HAP-1 (cell line): ENCODE results near the gene PLXNA2.

ENCODE experiments used
- DNase-seq, 2 experiments: peaks; one replicate each; pipeline ENCODE4 v3.0.0-alpha.2; 2016 to 2020; ENCODE audit warnings: low spot score in 2 of 2
- H3K27me3 ChIP-seq: fragments of 250-450 bp; sonication (Bioruptor Pico); 2 replicates; pipeline ENCODE4 v1.5.1; 2020; ENCODE audit warnings: low read depth, mild to moderate bottlenecking, moderate library complexity
- H3K36me3 ChIP-seq: fragments of 250-450 bp; sonication (Bioruptor Pico); replicated peaks from 2 replicates; pipeline ENCODE4 v1.5.1; 2020; ENCODE audit warnings: mild to moderate bottlenecking
- H3K4me1 ChIP-seq: fragments of 250-450 bp; sonication (Bioruptor Pico); 2 replicates; pipeline ENCODE4 v1.5.1; 2020; ENCODE audit warnings: mild to moderate bottlenecking
- H3K4me3 ChIP-seq: fragments of 250-450 bp; sonication (Bioruptor Pico); 2 replicates; pipeline ENCODE4 v1.5.1; 2020; ENCODE audit warnings: mild to moderate bottlenecking, moderate library complexity
- H3K9me3 ChIP-seq: fragments of 250-450 bp; sonication (Bioruptor Pico); 2 replicates; pipeline ENCODE4 v1.5.1; 2020; ENCODE audit warnings: mild to moderate bottlenecking, moderate library complexity
- in situ Hi-C: fragments of 300-500 bp; cut with MboI; formaldehyde crosslinking; loops from 3 replicates; pipeline ENCODE4 v1.14.3; 2020; ENCODE audit warnings: low sequenced_read_pairs, inconsistent platforms, mixed read lengths

The PLXNA2 gene

GRCh38 chr1:208008534-208008933 lies 235.7 kb downstream of the PLXNA2 start:
- no peak for DNase-seq
- no peaks in the 10 kb centered on the region for H3K9me3 ChIP-seq
- in situ Hi-C loops = no loop called here
- no peaks in the 10 kb centered on the region for H3K36me3 ChIP-seq
- H3K27me3 ChIP-seq = no peaks in the 10 kb centered on the region
- no peaks in the 10 kb centered on the region for H3K4me1 ChIP-seq
- H3K4me3 ChIP-seq = no peak overlapping the region

DNA sequence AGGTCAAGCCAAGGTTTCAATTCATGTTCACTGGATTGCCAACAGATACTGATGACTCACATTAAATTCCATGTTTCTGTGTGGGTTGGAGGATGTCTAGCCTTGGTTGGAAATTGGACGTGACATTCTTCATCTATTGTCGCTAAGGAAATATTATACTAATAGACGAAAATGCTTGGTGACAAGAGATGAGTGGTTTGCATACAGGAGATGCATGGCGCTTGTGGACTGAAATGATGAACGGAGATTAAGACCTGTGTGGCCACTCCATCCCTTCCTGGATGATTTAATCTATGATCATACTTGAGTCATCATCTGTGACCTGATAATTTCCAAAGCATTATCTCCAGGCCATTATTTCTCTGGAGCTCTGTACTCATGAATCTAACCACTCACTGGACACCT lies 236.2 kb downstream of the PLXNA2 start:
- Histone ChIP-seq H3K4me3 (no peak overlapping the region), H3K9me3 (no peaks in the 10 kb centered on the region), H3K27me3 (no peaks in the 10 kb centered on the region), H3K4me1 (no peaks in the 10 kb centered on the region), H3K36me3 (no peaks in the 10 kb centered on the region)
- in situ Hi-C loops = no loop called here
- no peak for DNase-seq

DNA sequence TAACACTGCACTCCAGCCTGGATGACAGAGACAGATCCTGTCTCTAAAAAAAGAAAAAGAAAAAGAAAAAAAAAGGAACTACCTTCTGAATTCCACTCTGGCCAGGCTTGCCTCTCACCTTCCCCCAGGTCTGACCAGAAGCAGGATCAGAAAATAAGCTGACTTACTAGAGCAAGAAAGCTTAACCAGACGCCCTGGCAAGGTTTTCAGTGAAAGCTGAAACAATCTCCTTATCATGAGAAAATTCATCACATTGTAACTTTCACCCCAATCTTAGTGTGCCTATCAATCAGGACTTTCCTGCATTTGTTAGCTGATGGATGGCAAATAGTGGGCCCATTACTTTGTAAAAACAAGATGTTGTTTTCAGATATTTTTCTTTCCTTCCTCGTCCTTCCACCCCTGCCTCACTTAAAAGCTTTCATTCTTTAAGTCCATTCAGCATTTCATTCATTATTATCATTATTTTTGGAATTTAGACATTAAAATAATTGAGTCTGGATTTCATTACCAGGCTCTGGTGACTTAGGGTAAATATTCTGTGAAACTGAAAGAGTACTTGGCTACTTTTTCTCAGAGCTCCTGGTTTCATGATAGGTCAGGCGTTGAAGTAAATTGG lies 236.8 kb downstream of the PLXNA2 start:
- no peak for DNase-seq
- H3K4me1 ChIP-seq = no peaks in the 10 kb centered on the region
- in situ Hi-C loops = no loop called here
- H3K4me3 ChIP-seq = no peak overlapping the region
- no peaks in the 10 kb centered on the region for H3K9me3 ChIP-seq
- no peaks in the 10 kb centered on the region for H3K36me3 ChIP-seq
- H3K27me3 ChIP-seq = no peaks in the 10 kb centered on the region

GRCh38 chr1:208006258-208006920 lies 237.8 kb downstream of the PLXNA2 start:
- Histone ChIP-seq H3K4me3 (no peak overlapping the region), H3K4me1 (no peaks in the 10 kb centered on the region), H3K9me3 (no peaks in the 10 kb centered on the region), H3K27me3 (no peaks in the 10 kb centered on the region; the same call in 1 of the 2 replicates), H3K36me3 (no peaks in the 10 kb centered on the region)
- in situ Hi-C loops = no loop called here
- DNase-seq = no peak

GRCh38 chr1:208004851-208005250 lies 239.3 kb downstream of the PLXNA2 start:
- Histone ChIP-seq H3K4me3 (no peak overlapping the region), H3K27me3 (no peaks in the 10 kb centered on the region; the same call in 1 of the 2 replicates), H3K9me3 (no peaks in the 10 kb centered on the region), H3K4me1 (no peaks in the 10 kb centered on the region), H3K36me3 (no peaks in the 10 kb centered on the region)
- no peak for DNase-seq
- in situ Hi-C loops = no loop called here

DNA sequence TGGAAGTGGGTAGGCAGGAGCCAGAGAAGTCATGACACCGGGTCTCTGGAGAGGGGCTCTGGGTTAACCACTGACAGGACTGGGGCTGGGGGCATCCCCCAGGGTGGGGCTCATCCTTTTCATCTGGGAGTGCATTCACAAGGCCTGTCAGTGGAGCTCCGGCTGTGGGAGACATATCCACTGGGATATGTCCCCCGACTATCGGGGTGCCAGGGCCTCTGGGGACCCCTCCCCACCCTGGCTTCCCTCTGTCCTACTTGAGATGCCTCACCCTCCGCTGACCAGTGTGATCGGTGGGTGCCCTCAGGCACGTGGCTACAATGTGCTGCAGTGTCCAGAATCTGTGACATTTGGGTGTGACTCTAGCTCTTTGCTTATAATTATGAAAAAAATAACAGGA lies 240.9 kb downstream of the PLXNA2 start:
- Histone ChIP-seq H3K27me3 (no peaks in the 10 kb centered on the region; the same call in 1 of the 2 replicates), H3K4me1 (no peaks in the 10 kb centered on the region), H3K36me3 (no peaks in the 10 kb centered on the region), H3K9me3 (no peaks in the 10 kb centered on the region), H3K4me3 (no peak overlapping the region)
- no peak for DNase-seq
- in situ Hi-C loops = no loop called here

DNA sequence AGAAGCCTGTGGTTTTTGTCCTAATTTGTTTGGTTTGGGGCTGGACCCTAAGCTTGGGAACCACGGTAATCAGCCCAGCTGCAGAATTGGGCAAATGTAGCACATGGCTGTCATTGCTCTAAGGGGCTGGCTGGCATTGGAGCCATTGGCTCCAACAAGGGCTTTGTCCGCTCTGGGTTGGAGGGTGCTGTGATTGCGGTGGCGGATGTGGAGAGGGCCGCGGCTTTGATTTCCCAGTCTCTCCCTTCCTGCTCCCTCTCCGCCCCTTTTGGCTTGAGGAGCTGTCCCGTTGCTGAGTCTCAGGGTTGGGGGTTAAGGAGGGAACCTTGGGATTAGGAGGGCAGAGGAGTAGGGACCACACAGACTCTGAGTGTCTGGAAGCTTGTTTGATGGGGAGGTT lies 241.5 kb downstream of the PLXNA2 start:
- Histone ChIP-seq H3K9me3 (no peaks in the 10 kb centered on the region), H3K27me3 (no peaks in the 10 kb centered on the region; the same call in 1 of the 2 replicates)
- in situ Hi-C loops = no loop called here

DNA sequence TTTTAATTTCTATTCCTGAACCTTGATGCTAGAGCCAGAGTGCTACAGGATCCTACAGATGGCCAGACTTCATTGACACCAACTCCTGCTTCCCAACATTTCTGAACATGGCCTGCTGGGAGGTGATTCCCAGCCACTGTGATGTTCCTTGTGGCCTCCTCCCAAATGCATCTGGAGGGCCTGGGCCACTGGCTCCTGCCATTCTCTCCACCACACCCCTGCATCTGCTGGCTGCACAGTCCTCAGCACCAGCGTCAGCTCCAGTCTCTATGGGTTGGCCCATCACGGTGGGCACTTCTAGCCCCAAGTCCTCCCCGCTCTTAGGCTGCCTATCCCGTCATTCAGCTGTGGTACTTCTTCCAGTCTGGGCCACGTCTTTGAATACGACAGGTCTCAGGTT lies 242.1 kb downstream of the PLXNA2 start:
- H3K36me3 ChIP-seq = no peaks in the 10 kb centered on the region
- H3K9me3 ChIP-seq = no peaks in the 10 kb centered on the region
- H3K4me1 ChIP-seq = no peaks in the 10 kb centered on the region
- DNase-seq = no peak
- H3K27me3 ChIP-seq = no peaks in the 10 kb centered on the region; the same call in 1 of the 2 replicates
- in situ Hi-C loops = no loop called here
- no peak overlapping the region for H3K4me3 ChIP-seq

More for the DNA sequence above, 241.5 kb downstream of the PLXNA2 start:
- H3K4me3 ChIP-seq = no peak overlapping the region
- H3K36me3 ChIP-seq = no peaks in the 10 kb centered on the region
- DNase-seq = no peak
- H3K4me1 ChIP-seq = no peaks in the 10 kb centered on the region

GRCh38 chr1:208000504-208000903 lies 243.7 kb downstream of the PLXNA2 start:
- Histone ChIP-seq H3K4me3 (no peak overlapping the region), H3K9me3 (no peaks in the 10 kb centered on the region), H3K27me3 (no peaks in the 10 kb centered on the region; the same call in 1 of the 2 replicates), H3K36me3 (no peaks in the 10 kb centered on the region), H3K4me1 (no peaks in the 10 kb centered on the region)
- no peak for DNase-seq
- in situ Hi-C loops = no loop called here

DNA sequence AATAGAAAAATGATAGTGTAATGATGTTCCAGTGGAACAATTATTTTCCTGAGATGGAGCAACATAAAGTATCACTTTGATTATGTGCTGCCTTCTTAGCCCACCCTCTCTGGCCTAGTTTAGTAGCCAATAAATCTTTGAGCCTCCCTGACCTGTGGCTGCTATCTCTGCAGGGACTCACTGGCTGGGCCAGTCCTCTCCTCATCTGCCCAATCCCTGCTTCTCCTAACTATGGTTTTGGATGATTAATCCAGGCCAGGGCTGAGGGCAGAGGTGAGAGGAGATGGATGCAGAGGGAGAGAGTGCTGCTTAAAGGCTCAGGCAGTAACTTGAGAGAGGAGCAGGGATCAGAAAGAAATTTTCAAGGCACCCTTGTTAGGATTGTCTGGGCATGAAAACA lies 244.2 kb downstream of the PLXNA2 start:
- in situ Hi-C loops = no loop called here
- Histone ChIP-seq H3K36me3 (no peaks in the 10 kb centered on the region), H3K4me3 (no peak overlapping the region), H3K27me3 (no peaks in the 10 kb centered on the region; the same call in 1 of the 2 replicates), H3K9me3 (no peaks in the 10 kb centered on the region), H3K4me1 (no peaks in the 10 kb centered on the region)
- DNase-seq = no peak

DNA sequence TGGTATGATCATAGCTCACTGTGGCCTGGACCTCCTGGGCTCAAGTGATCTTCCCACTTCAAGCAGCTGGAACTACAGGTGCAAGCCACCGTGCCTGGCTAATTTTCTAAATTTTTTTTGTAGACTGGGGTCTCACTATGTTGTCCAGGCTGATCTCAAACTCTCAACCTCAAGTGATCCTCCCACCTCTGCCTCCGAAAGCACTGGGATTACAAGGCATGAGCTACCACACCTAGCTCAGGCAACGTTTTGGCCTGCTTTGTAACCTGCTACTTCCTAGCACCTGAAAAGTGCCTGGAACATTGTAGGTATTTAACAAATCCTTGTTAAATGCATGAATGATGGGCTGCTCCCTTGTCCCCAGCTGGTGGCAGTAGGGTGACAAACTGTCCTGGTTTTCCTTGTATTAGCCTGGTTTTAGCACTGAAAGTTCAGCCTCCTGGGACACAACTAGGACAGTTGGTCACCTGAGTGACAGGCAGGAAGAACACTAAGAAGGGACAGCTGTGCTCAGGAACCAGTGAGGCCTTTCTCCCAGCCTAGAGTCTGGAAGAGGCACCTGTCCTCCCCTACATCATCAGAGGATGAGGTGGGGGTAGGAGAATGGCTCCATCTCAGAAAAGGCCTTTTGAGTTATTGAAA lies 244.8 kb downstream of the PLXNA2 start:
- DNase-seq = no peak
- Histone ChIP-seq H3K36me3 (no peaks in the 10 kb centered on the region), H3K4me1 (no peaks in the 10 kb centered on the region), H3K9me3 (no peaks in the 10 kb centered on the region), H3K27me3 (no peaks in the 10 kb centered on the region; the same call in 1 of the 2 replicates), H3K4me3 (no peak overlapping the region)
- in situ Hi-C loops = no loop called here

GRCh38 chr1:207998691-207999090 lies 245.5 kb downstream of the PLXNA2 start:
- H3K9me3 ChIP-seq = no peaks in the 10 kb centered on the region
- H3K4me1 ChIP-seq = no peaks in the 10 kb centered on the region
- in situ Hi-C loops = no loop called here
- H3K4me3 ChIP-seq = no peak overlapping the region
- no peaks in the 10 kb centered on the region; the same call in 1 of the 2 replicates for H3K27me3 ChIP-seq
- no peak for DNase-seq
- H3K36me3 ChIP-seq = no peaks in the 10 kb centered on the region

DNA sequence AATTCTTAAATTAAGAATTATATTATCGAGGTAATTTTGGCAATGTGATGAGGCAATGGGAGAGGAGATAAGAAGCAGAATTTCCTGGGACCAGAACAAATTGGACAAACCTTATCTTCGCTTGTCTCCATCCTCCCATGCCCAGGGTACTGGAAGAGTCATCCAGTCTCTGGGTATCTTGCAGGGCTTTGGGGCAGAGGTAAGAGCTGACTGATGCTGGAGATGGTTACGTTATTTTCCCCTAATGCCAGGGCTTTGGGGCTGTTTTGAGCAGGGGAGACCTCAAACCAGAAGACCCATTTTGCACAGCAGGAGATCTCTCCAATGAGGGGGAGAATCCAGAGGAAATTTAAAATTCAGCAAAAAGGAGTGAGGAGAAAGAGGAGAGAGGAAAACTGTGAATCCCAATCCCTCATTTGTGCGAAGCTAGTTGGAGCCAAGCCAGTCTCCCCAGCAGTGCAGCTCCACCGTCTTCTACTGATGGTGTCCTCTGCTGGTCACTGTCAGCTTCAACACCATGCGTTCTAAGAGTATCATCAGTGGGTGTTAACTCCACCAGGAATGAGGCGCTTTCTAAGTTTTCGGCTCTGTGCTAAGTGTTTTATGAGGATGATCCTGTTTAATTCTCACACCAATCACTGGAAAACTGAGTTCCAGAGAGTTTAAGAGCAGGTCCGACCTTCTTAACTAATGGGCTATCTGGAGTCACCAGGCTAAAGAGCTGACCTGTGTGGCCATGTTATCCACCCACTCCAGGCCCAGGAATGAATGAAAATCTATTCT lies 246.5 kb downstream of the PLXNA2 start:
- DNase-seq = peak; percentile 45 to 80
- in situ Hi-C loops = no loop called here
- no peaks in the 10 kb centered on the region; the same call in 1 of the 2 replicates for H3K27me3 ChIP-seq

More for the DNA sequence above, 246.5 kb downstream of the PLXNA2 start:
- no peak overlapping the region for H3K4me3 ChIP-seq
- H3K4me1 ChIP-seq = no peaks in the 10 kb centered on the region
- no peaks in the 10 kb centered on the region for H3K36me3 ChIP-seq
- H3K9me3 ChIP-seq = no peaks in the 10 kb centered on the region
